ENCODE data around the gene MIF4GD.
"Not testable (repeated sequence)": the region's sequence is repeated elsewhere in the genome, so short reads cannot be mapped to it uniquely, and the experiment has no call there.

The MIF4GD gene

GRCh38 chr17:75288359-75288758, 17.3 kb upstream of the MIF4GD start:
- no peak for DNase-seq

- DNase-seq, result no peak
Measured at GRCh38 chr17:75287221-75287620, 16.2 kb upstream of the MIF4GD start.

GRCh38 chr17:75285123-75285522, 14.1 kb upstream of the MIF4GD start:
- DNase-seq, result no peak

- DNase-seq, result not testable (repeated sequence)
Measured at GRCh38 chr17:75280189-75280588, 9.2 kb upstream of the MIF4GD start.

- no peak for DNase-seq
Measured at GRCh38 chr17:75277664-75278071, 6.6 kb upstream of the MIF4GD start.

GRCh38 chr17:75273977-75274708, 3.1 kb upstream of the MIF4GD start:
- DNase-seq, result no peak

GRCh38 chr17:75272848-75273184, 1.8 kb upstream of the MIF4GD start:
- DNase-seq, result no peak

DNA sequence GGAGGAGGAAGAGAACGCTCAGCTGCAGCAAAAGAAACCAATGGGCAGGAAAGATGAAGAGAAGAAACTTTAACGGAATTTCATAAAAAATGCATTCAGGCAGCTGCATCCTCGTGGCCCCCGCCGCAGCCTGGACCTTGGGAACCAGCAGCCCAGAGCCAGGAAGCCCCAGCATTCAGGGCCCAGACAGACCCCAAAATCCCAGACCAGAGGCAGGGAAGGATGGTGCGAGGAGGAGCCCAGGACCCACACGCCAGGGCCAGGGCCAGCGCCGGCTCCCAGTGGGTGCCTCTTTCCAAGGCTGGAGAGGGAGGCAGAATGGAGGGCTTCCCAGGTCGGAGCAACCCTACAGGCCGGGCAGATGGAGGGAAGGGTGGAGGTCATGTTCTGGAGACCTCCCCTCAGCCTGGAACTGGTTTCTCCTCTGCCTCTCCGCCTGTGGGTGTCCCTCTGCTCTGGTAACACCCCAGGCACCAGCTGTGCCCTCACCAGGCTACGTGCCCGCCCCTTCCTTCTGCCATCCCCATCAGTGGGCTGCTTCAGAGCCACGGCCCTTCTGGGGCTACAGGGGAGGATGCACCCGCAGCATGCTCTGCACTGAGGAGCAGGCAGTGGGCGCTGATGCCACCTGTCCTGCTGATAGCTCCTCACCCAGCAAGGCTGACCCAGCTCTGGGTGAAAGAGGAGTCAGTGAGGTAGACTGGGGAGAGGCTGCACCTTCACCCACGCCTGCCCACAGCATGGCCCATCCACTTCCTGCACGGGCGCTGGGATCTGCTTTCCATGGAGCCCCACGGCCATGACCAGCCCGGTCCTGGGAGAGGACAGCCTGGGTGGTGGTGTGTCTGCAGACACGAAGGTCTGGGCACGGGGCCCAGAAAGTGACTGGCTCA, 1.2 kb upstream of the MIF4GD start:
- no peak for DNase-seq

- no peak for DNase-seq
Measured at GRCh38 chr17:75271233-75271954, 363 bp upstream of the MIF4GD start.

GRCh38 chr17:75270218-75270965, 639 bp downstream of the MIF4GD start:
- peak; percentile 44 for DNase-seq

- no peak for DNase-seq
Measured at GRCh38 chr17:75269844-75270217, 1.2 kb downstream of the MIF4GD start.

DNA sequence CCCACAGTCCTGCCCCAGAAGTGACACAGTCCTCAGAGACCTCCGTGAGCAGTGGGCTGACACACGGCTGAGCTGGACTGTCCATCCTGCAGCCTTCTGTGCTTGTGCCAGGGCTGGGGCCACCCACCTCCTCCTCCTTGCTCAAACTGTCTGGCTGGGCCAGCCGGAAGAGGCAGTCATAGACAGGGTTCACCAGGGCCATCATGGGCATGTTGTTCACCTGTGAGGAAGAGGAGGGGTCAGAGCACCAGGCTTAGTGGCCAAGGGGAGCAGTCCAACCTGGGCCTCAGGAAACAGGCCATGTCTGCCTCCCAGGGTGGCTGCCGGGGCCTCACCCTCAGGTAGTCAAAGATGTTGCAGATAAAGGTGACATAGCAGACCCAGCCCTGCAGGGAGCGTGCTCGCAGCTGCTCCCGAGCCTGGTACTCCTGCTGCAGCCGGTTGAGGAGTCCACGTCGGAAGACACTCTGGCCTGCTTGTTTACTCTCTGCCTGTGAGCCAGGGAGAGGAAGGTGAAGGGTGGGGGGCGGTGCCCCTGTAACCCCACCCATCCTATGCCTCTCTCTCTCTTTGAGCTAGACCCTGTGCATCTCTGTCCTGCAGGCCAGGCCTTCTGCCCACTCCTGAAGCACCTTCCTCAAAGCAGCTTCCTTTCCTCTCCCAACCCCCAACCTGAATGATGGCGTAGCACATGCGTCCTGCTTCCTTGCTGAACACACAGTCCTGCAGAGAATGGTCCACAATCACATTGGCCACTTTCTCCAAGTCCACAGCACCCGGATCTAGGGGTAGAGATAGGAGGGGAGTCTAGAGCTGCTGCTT, 3.4 kb downstream of the MIF4GD start:
- no peak for DNase-seq

DNA sequence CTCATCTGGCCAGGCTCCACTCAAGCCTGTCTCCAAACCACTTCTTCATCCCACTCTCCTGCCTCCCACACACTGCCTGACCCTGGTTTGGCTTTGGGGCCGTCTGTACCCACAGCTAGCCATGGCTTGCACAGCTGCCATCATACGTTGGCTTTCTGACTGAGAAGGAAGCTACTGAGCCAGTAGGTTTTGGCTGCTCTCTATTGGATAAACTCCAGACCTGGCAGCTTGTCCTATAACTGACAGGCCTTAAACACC, 3.9 kb downstream of the MIF4GD start:
- DNase-seq, result no peak

GRCh38 chr17:75266316-75267152, 4.5 kb downstream of the MIF4GD start:
- DNase-seq, result no peak

GRCh38 chr17:75265614-75266315, 5.3 kb downstream of the MIF4GD start:
- no peak for DNase-seq

DNA sequence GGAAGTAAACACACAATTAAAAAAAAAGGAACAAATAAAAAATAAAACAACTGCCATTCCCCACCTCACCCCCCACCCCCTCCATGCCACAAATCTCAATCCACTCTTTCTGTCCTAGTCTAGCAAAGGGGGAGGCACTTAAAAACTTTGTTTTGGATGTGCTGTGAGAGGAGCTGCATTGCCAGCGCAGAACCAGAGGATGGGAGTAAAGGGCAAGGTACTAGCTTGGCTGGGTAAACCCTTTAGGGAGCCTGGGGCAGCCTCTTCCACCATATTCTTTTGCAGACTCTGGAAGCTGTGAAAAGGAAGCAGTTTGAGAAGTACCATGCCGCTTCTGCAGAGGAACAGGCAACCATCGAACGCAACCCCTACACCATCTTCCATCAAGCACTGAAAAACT, 8.0 kb downstream of the MIF4GD start:
- DNase-seq, result no peak

DNA sequence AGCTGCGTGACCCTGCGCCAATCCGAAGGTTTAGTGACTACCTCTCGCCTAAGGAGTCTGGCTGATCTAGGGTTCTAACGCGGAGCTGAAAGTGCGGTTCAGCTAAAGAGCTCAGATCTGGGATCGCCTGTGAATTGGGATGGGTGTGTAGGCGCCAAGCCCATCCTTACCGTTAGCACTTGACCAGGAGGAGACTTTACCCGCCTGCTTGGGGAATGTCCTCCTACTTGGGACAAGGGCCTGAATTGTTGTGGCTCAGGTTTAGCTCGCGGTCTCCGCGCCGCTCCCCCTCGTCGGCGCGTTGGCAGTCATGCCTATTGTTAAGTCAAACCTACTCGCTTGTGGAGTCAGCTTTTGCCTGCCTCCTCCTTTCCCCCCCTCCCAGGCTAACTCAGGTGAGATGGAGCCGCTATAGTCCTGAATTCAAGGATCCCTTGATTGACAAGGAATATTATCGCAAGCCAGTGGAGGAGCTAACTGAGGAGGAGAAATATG, 8.9 kb downstream of the MIF4GD start:
- no peak for DNase-seq

DNA sequence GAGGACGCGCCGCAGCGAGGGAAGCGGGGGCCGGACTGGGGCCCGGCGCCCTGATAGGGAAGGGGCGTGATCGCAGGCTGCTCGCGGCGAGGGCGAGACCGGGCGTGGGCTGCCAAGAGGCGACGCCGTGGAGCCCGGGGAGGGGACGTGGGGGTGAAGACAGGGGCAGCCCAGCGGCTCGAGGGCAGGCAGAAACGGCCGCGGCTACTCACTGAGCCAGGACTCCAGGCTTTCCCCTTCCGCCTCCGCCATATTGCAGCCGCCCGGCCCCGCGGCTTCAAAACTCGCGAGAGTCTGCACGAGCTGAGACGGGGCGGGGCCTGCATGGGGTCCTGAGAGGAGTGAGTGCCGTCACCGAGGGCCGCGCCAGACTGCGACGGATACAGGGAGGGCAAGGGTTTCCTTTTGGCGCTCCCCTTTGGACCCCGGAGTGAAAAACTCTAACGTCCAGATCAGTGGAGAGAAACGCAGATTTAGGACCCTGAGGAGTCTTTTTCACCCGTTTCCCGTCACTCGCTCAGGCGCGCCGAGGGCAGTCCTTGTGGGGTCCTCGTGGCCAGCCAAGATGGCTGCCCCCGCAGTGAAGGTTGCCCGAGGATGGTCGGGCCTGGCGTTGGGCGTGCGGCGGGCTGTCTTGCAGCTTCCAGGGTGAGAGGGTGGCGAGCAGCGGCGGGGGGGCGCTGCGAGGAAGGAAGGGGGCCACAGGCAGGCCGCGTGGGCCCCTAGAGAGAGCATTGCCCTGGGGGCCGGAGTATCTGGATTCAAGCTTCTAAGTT, 9.5 kb downstream of the MIF4GD start, which contains the start of the genes GGA3 and MRPS7:
Gene GGA3, minus strand, starts transcription at position 271 of the 776 bp plus-strand sequence. Its CDS starts 19 bp downstream, at position 252.
Gene MRPS7, plus strand, starts transcription at position 544 of the 776 bp plus-strand sequence. Its CDS starts 22 bp downstream, at position 566.
- DNase-seq, result peak; percentile 59

GRCh38 chr17:75260641-75261335, 10.2 kb downstream of the MIF4GD start:
- DNase-seq, result no peak
